Endothelial cell of umbilical vein (primary cell): Measurements from ENCODE around the gene SORCS2.

Experiments used
- CTCF ChIP-seq, 2 donors: IDR thresholded peaks; 1 replicate in 1 of 2; 2 replicates in 1 of 2; pipeline ENCODE4 v1.5.1; 2011; ENCODE audit warnings: low read length in 2 of 2, mild to moderate bottlenecking in 2 of 2, moderate library complexity in 2 of 2, control low read depth in 1 of 2, inconsistent platforms in 1 of 2, low read depth in 1 of 2; ENCODE audit not compliant: insufficient read depth in 1 of 2; ENCODE audit errors: extremely low read depth in 1 of 2
- EZH2 ChIP-seq: IDR thresholded peaks from 2 replicates; pipeline ENCODE4 v1.6.1; 2012; ENCODE audit warnings: borderline replicate concordance, low read depth, mild to moderate bottlenecking, moderate library complexity, low read length, inconsistent platforms; ENCODE audit not compliant: severe bottlenecking
- JUN ChIP-seq: IDR thresholded peaks from 2 replicates; pipeline ENCODE4 v1.6.1; 2011; ENCODE audit warnings: borderline replicate concordance, low read depth; ENCODE audit not compliant: insufficient read length, insufficient read depth
- MYC ChIP-seq: IDR thresholded peaks from one replicate; pipeline ENCODE4 v1.6.1; 2011; ENCODE audit warnings: mild to moderate bottlenecking, low read depth, low read length
- POLR2A ChIP-seq: IDR thresholded peaks from 2 replicates; pipeline ENCODE4 v1.6.1; 2012; ENCODE audit warnings: low read depth, mild to moderate bottlenecking, control low read depth, low read length
- POLR2AphosphoS5 ChIP-seq: IDR thresholded peaks from 2 replicates; pipeline ENCODE4 v1.6.1; 2012; ENCODE audit warnings: low read depth, mild to moderate bottlenecking, control low read depth, low read length, moderate library complexity; ENCODE audit not compliant: insufficient read depth

- TF ChIP-seq POLR2A (no peak), CTCF (IDR thresholded peaks at IDR 0.05; ENCODE audit: extremely low read depth in 1 of 2, insufficient read depth in 1 of 2, low read depth in 1 of 2, low read length in 2 of 2) (no peak), EZH2 (no peak), POLR2AphosphoS5 (no peak), MYC (no peak), JUN (no peak)
Observed at GRCh38 chr4:7212101-7212674, 19.9 kb downstream of the SORCS2 start.
